ENCODE measurements around the gene EHBP1L1. TPM values are rescaled to one million over a fixed set of nuclear protein-coding genes. Genes with fewer than 3 reads are reported as not detected.

The EHBP1L1 gene
- total and polyA plus RNA-seq, 2 of the 13 experiments (the other 11 are each of a cell fraction or from before 2014, with no cell fraction given) = 8.3 to 10.6 TPM

- Histone ChIP-seq H2AFZ (ENCODE audit: low read length) (no peak overlapping the region), H4K20me1 (ENCODE audit: insufficient read depth, low read length) (0 out of 2 replicates have a peak, but pooled peaks cover 3% of the 10 kb centered on the region), H3K4me1 (ENCODE audit: insufficient read depth, low read length) (peaks cover 71% of the 10 kb centered on the region), H3K9ac (ENCODE audit: insufficient read depth, low read depth, low read length) (no peak overlapping the region), H3K79me2 (ENCODE audit: insufficient read depth, low read length) (peaks cover 19% of the 10 kb centered on the region), H3K36me3 (replicated peaks in 1 of 2; ENCODE audit: control insufficient read depth in 1 of 2, insufficient read depth in 2 of 2, low read length in 2 of 2) (peaks cover 8 to 18% of the 10 kb centered on the region in 2 experiments), H3K9me3 (ENCODE audit: low read length) (no peaks in the 10 kb centered on the region), H3K4me3 (replicated peaks in 1 of 3; ENCODE audit: insufficient read depth in 1 of 3, low read depth in 2 of 3, low read length in 3 of 3) (no peak overlapping the region; a peak in 1 of 6 replicates), H3K4me2 (ENCODE audit: low read depth, low read length) (peak overlapping the region; percentile 96), H3K27me3 (ENCODE audit: control insufficient read depth in 1 of 2, insufficient read depth in 2 of 2, low read length in 2 of 2) (no peaks in the 10 kb centered on the region; a peak in 1 of 5 replicates), H3K27ac (ENCODE audit: extremely low read length, insufficient read depth, low read length) (no peak overlapping the region)
- intact Hi-C loops (cut with micrococcal nuclease; ENCODE audit: unreplicated experiment) (no loop called here), in situ Hi-C loops (cut with HindIII; ENCODE audit: extremely low pct_ligation_motif_present, low pct_unique_long_range_greater_than_20kb) (no loop called here)
- CTCF ChIA-PET (ENCODE audit: low intra/inter-chr PET ratio, low total read pairs) = no interaction called here
- no peak for TF ChIP-seq JUNB (CRISPR knock-in tag; IDR thresholded peaks at IDR 0.05; ENCODE audit: borderline replicate concordance)
- no peak for TF ChIP-seq IKZF1 (IDR thresholded peaks at IDR 0.05)
- no peak for TF ChIP-seq RAD21 (CRISPR knock-in tag; IDR thresholded peaks at IDR 0.05)
- TF ChIP-seq ZBTB7B (CRISPR knock-in tag; IDR thresholded peaks at IDR 0.05) = no peak
- TF ChIP-seq ZNF17 (CRISPR knock-in tag; IDR thresholded peaks at IDR 0.05) = no peak
- no peak for TF ChIP-seq MLLT10 (CRISPR knock-in tag; IDR thresholded peaks at IDR 0.05)
- FAIRE-seq (no peak), DNase-seq (ENCODE audit: low spot score) (no peak), ATAC-seq (no peak)
- POLR2A ChIA-PET = interaction anchor here (0.6 to 4.4 kb wide), 3 partner anchors 28 to 361 kb away, joined by 3 to 35 read pairs (median 3); partner anchors contain the start of gene MALAT1
- BruUV-seq (replicated peaks) = no TSS peak
- WGBS (ENCODE audit: low lambda C conversion rate) = 100% methylated on average over 3 of the region's 8 CpGs
Measured at GRCh38 chr11:65526744-65527143, 49.1 kb upstream of the EHBP1L1 start.

- H4K20me1 ChIP-seq (ENCODE audit: insufficient read depth, low read length) = 0 out of 2 replicates have a peak, but pooled peaks cover 3% of the 10 kb centered on the region
- H3K4me3 ChIP-seq (replicated peaks in 1 of 3; ENCODE audit: insufficient read depth in 1 of 3, low read depth in 2 of 3, low read length in 3 of 3) = peak overlapping the region in 1 of 3 experiments; percentile 32; a peak in 2 of 6 replicates
- peak; percentile 14 for ATAC-seq
- FAIRE-seq = no peak
- H3K27me3 ChIP-seq (ENCODE audit: control insufficient read depth in 1 of 2, insufficient read depth in 2 of 2, low read length in 2 of 2) = no peaks in the 10 kb centered on the region; a peak in 1 of 5 replicates
- peaks cover 52% of the 10 kb centered on the region for H3K4me1 ChIP-seq (ENCODE audit: insufficient read depth, low read length)
- in situ Hi-C loops (cut with HindIII; ENCODE audit: extremely low pct_ligation_motif_present, low pct_unique_long_range_greater_than_20kb) = no loop called here
- 63% methylated on average over 9 of the region's 12 CpGs for WGBS (ENCODE audit: low lambda C conversion rate)
- intact Hi-C loops (cut with micrococcal nuclease; ENCODE audit: unreplicated experiment) = no loop called here
- no peak overlapping the region for H3K9ac ChIP-seq (ENCODE audit: insufficient read depth, low read depth, low read length)
- peaks cover 15 to 32% of the 10 kb centered on the region in 2 experiments for H3K36me3 ChIP-seq (replicated peaks in 1 of 2; ENCODE audit: control insufficient read depth in 1 of 2, insufficient read depth in 2 of 2, low read length in 2 of 2)
- H3K4me2 ChIP-seq (ENCODE audit: low read depth, low read length) = peak overlapping the region; percentile 62
- CTCF ChIA-PET (ENCODE audit: low intra/inter-chr PET ratio, low total read pairs) = no interaction called here
- H2AFZ ChIP-seq (ENCODE audit: low read length) = no peak overlapping the region
- no peak for DNase-seq (ENCODE audit: low spot score)
- H3K27ac ChIP-seq (ENCODE audit: extremely low read length, insufficient read depth, low read length) = peak overlapping the region; percentile 66
- POLR2A ChIA-PET = interaction anchor here (0.7 to 1.7 kb wide), 11 partner anchors 9 to 144 kb away, joined by 3 to 12 read pairs (median 5); partner anchors contain the start of gene NEAT1
- peaks cover 19% of the 10 kb centered on the region for H3K79me2 ChIP-seq (ENCODE audit: insufficient read depth, low read length)
- H3K9me3 ChIP-seq (ENCODE audit: low read length) = no peaks in the 10 kb centered on the region
- no TSS peak for BruUV-seq (replicated peaks)
- TF ChIP-seq SRSF9 (IDR thresholded peaks at IDR 0.05; ENCODE audit: borderline replicate concordance, insufficient read depth, low read depth, low read length, poor library complexity, severe bottlenecking) = no peak
- TF ChIP-seq RNF2 (conservative IDR thresholded peaks at IDR 0.05; ENCODE audit: low read depth) = no peak
- no peak for TF ChIP-seq NRL (CRISPR knock-in tag; IDR thresholded peaks at IDR 0.05; ENCODE audit: borderline replicate concordance)
- no peak for TF ChIP-seq KLF11 (CRISPR knock-in tag; IDR thresholded peaks at IDR 0.05)
- TF ChIP-seq RARA (CRISPR knock-in tag; IDR thresholded peaks at IDR 0.05) = no peak
- no peak for TF ChIP-seq TMF1 (CRISPR knock-in tag; IDR thresholded peaks at IDR 0.05; ENCODE audit: low read depth)
- no peak for TF ChIP-seq HNRNPUL1 (IDR thresholded peaks at IDR 0.05; ENCODE audit: low read depth, low read length)
- TF ChIP-seq KAT2B (IDR thresholded peaks at IDR 0.05; ENCODE audit: borderline replicate concordance, low read depth, low read length) = no peak
- TF ChIP-seq POLR2A (IDR thresholded peaks at IDR 0.05; ENCODE audit: insufficient read depth in 1 of 2, low read depth in 2 of 2, low read length in 2 of 2) = peak in 1 of 2 experiments; percentile 40; a peak in 1 of 4 replicates
- TF ChIP-seq KDM5B (CRISPR knock-in tag; IDR thresholded peaks at IDR 0.05; ENCODE audit: borderline replicate concordance) = no peak
- no peak for TF ChIP-seq ZNF775 (CRISPR knock-in tag; IDR thresholded peaks at IDR 0.05; ENCODE audit: borderline replicate concordance)
- no peak for TF ChIP-seq SMAD9 (CRISPR knock-in tag; IDR thresholded peaks at IDR 0.05)
- no peak for TF ChIP-seq SRSF1 (optimal IDR thresholded peaks at IDR 0.05; ENCODE audit: low read depth, low read length)
- no peak for TF ChIP-seq ZNF331 (CRISPR knock-in tag; IDR thresholded peaks at IDR 0.05)
- TF ChIP-seq ZNF207 (IDR thresholded peaks at IDR 0.05; ENCODE audit: borderline replicate concordance) = no peak
- peak; percentile 14; the same call in 1 of the 2 replicates for TF ChIP-seq ZZZ3 (CRISPR knock-in tag; IDR thresholded peaks at IDR 0.05; ENCODE audit: borderline replicate concordance)
- TF ChIP-seq ZNF850 (CRISPR knock-in tag; conservative IDR thresholded peaks at IDR 0.05) = no peak
Measured at GRCh38 chr11:65528819-65529350, 47.0 kb upstream of the EHBP1L1 start.

Measured in HepG2 (cell line).